Ascending aorta (tissue), 2 donors: ENCODE results near the gene TASP1. TPM values are rescaled to one million over a fixed set of nuclear protein-coding genes. Genes with fewer than 3 reads are reported as not detected.

ENCODE experiments used
- DNase-seq, 2 donors: peaks; one replicate each; pipeline ENCODE4 v3.0.0-alpha.2; 2019; ENCODE audit warnings: low spot score in 2 of 2
- H3K27ac ChIP-seq, 2 donors: fragments of 200-600 bp; sonication (generic); one replicate each; pipeline ENCODE4 v1.5.1; 2016 to 2017; ENCODE audit warnings: mild to moderate bottlenecking in 1 of 2
- H3K27me3 ChIP-seq: fragments of 200-600 bp; sonication (generic); one replicate; pipeline ENCODE4 v1.5.1; 2017
- H3K36me3 ChIP-seq, 2 donors: fragments of 200-600 bp; sonication (generic); one replicate each; pipeline ENCODE4 v1.5.1; 2016
- H3K4me1 ChIP-seq, 2 donors: fragments of 200-600 bp; sonication (generic); one replicate each; pipeline ENCODE4 v1.5.1; 2016 to 2017; ENCODE audit warnings: mild to moderate bottlenecking in 1 of 2
- H3K4me3 ChIP-seq, 2 donors: fragments of 200-600 bp; sonication (generic); one replicate each; pipeline ENCODE4 v1.5.1; 2016 to 2017; ENCODE audit warnings: mild to moderate bottlenecking in 1 of 2
- H3K9me3 ChIP-seq, 2 donors: fragments of 200-600 bp; sonication (generic); one replicate each; pipeline ENCODE4 v1.5.1; 2016
- CTCF ChIP-seq, 3 experiments: fragments of 200-600 bp in 2 of 3; fragments of 450-650 bp in 1 of 3; sonication (generic) in 2 of 3; IDR thresholded peaks; one replicate each; pipeline ENCODE4 v1.5.1; 2016 to 2019; ENCODE audit warnings: antibody characterized with exemption in 3 of 3, mild to moderate bottlenecking in 1 of 3, moderate library complexity in 1 of 3
- intact Hi-C: fragments of 100-400 bp; cut with DNase I; formaldehyde crosslinking; loops from one replicate; pipeline ENCODE4 v1.15.1; 2023
- total RNA-seq: library from RNA; depleted of rRNA; stranded (reverse); fragments of >200 nt; gene quantifications from one replicate; pipeline ENCODE4 v1.1.0, GENCODE V29; 2016

Gene TASP1
- total RNA-seq, 1 donor from 2014 or later = 17.2 TPM

- no peaks in the 10 kb centered on the region for H3K9me3 ChIP-seq
- intact Hi-C loops = no loop called here
- no peaks in the 10 kb centered on the region for H3K36me3 ChIP-seq
- TF ChIP-seq CTCF (IDR thresholded peaks at IDR 0.05) = no peak
- no peak overlapping the region for H3K4me3 ChIP-seq
- H3K27ac ChIP-seq = no peak overlapping the region
- no peaks in the 10 kb centered on the region for H3K27me3 ChIP-seq
- DNase-seq = no peak
- no peaks in the 10 kb centered on the region for H3K4me1 ChIP-seq
Observed at GRCh38 chr20:13681248-13682125, 42.8 kb upstream of the TASP1 start.

- H3K4me3 ChIP-seq = no peak overlapping the region
- H3K27ac ChIP-seq = no peak overlapping the region
- H3K4me1 ChIP-seq = no peaks in the 10 kb centered on the region
- TF ChIP-seq CTCF (IDR thresholded peaks at IDR 0.05) = no peak
- no peak for DNase-seq
- no peaks in the 10 kb centered on the region for H3K36me3 ChIP-seq
- intact Hi-C loops = loop anchor here (10.0 kb wide), 1 partner anchor 64 kb away; no protein-coding TSS in a partner anchor
- H3K9me3 ChIP-seq = no peaks in the 10 kb centered on the region
- no peaks in the 10 kb centered on the region for H3K27me3 ChIP-seq
Observed at GRCh38 chr20:13678944-13679343, 40.2 kb upstream of the TASP1 start.

- intact Hi-C loops = loop anchor here (10.0 kb wide), 1 partner anchor 62 kb away; no protein-coding TSS in a partner anchor
- Histone ChIP-seq H3K4me1 (peaks cover 2 to 5% of the 10 kb centered on the region in 2 donors), H3K36me3 (no peaks in the 10 kb centered on the region), H3K4me3 (no peak overlapping the region), H3K27me3 (no peaks in the 10 kb centered on the region), H3K27ac (peak overlapping the region in 1 of 2 donors; percentile 19), H3K9me3 (no peaks in the 10 kb centered on the region)
- no peak for DNase-seq
- TF ChIP-seq CTCF (IDR thresholded peaks at IDR 0.05) = no peak
Observed at GRCh38 chr20:13677241-13677640, 38.5 kb upstream of the TASP1 start.

GRCh38 chr20:13676682-13677081 is 38.0 kb upstream of the TASP1 start:
- Histone ChIP-seq H3K27ac (peak overlapping the region in 1 of 2 donors; percentile 14), H3K36me3 (no peaks in the 10 kb centered on the region), H3K4me1 (peaks cover 4 to 7% of the 10 kb centered on the region in 2 donors), H3K4me3 (no peak overlapping the region), H3K27me3 (no peaks in the 10 kb centered on the region), H3K9me3 (no peaks in the 10 kb centered on the region)
- intact Hi-C loops = loop anchor here (10.0 kb wide), 1 partner anchor 62 kb away; no protein-coding TSS in a partner anchor
- no peak for TF ChIP-seq CTCF (IDR thresholded peaks at IDR 0.05)
- DNase-seq = no peak

GRCh38 chr20:13672690-13673089 is 34.0 kb upstream of the TASP1 start:
- Histone ChIP-seq H3K4me3 (no peak overlapping the region), H3K36me3 (no peaks in the 10 kb centered on the region), H3K27me3 (no peaks in the 10 kb centered on the region), H3K27ac (peak overlapping the region; percentile 82 to 83), H3K4me1 (peaks cover 16 to 30% of the 10 kb centered on the region in 2 donors), H3K9me3 (no peaks in the 10 kb centered on the region)
- intact Hi-C loops = loop anchor here (1.0 to 10.0 kb wide), 4 partner anchors 35 to 180 kb away; partner anchors contain the start of gene TASP1
- TF ChIP-seq CTCF (IDR thresholded peaks at IDR 0.05) = no peak
- DNase-seq = no peak
